Type B pancreatic cell (in vitro differentiated cells): ENCODE results near the gene ZNF680. TPM values are rescaled to one million over a fixed set of nuclear protein-coding genes. Genes with fewer than 3 reads are reported as not detected.

ENCODE experiments used
- DNase-seq: peaks from one replicate; pipeline ENCODE4 v3.0.0; 2021; ENCODE audit warnings: mixed read lengths; ENCODE audit not compliant: unreplicated experiment; ENCODE audit errors: extremely low spot score
- H3K27ac Mint-ChIP-seq: 2 replicates; pipeline ENCODE4 v1.8.0; 2021; ENCODE audit warnings: mild to moderate bottlenecking, mixed read lengths
- H3K27me3 Mint-ChIP-seq: 2 replicates; pipeline ENCODE4 v1.8.0; 2021; ENCODE audit warnings: mixed read lengths
- H3K36me3 Mint-ChIP-seq: 2 replicates; pipeline ENCODE4 v1.8.0; 2021; ENCODE audit warnings: mixed read lengths
- H3K4me1 Mint-ChIP-seq: one replicate; pipeline ENCODE4 v1.8.0; 2021; ENCODE audit warnings: mixed read lengths; ENCODE audit not compliant: unreplicated experiment
- H3K4me3 Mint-ChIP-seq: 2 replicates; pipeline ENCODE4 v1.8.0; 2021; ENCODE audit warnings: mild to moderate bottlenecking, mixed read lengths
- H3K9me3 Mint-ChIP-seq: 2 replicates; pipeline ENCODE4 v1.8.0; 2021; ENCODE audit warnings: mixed read lengths
- CTCF ChIP-seq: fragments of 200-600 bp; sonication (generic); conservative IDR thresholded peaks from 2 replicates; pipeline ENCODE4 v1.5.0; 2021; ENCODE audit warnings: antibody characterized with exemption, mild to moderate bottlenecking
- total RNA-seq: library from RNA; stranded (reverse); gene quantifications from 2 replicates; pipeline ENCODE4 v1.2.1, GENCODE V29; 2021; ENCODE audit warnings: low replicate concordance

The ZNF680 gene
- total RNA-seq, 1 donor from 2014 or later: 15.9 TPM

- no peak for DNase-seq
- H3K27me3 Mint-ChIP-seq: no peaks in the 10 kb centered on the region
- H3K27ac Mint-ChIP-seq: no peak overlapping the region
- H3K9me3 Mint-ChIP-seq: peaks cover 11% of the 10 kb centered on the region
- H3K4me1 Mint-ChIP-seq: no peaks in the 10 kb centered on the region
- no peak for TF ChIP-seq CTCF
- no peaks in the 10 kb centered on the region for H3K36me3 Mint-ChIP-seq
- H3K4me3 Mint-ChIP-seq: no peak overlapping the region
Observed at GRCh38 chr7:64606385-64606784, 43.5 kb upstream of the ZNF680 start.

- Mint-ChIP-seq H3K4me1 (no peaks in the 10 kb centered on the region), H3K9me3 (peaks cover 11% of the 10 kb centered on the region), H3K4me3 (no peak overlapping the region), H3K36me3 (no peaks in the 10 kb centered on the region), H3K27ac (no peak overlapping the region), H3K27me3 (no peaks in the 10 kb centered on the region)
- TF ChIP-seq CTCF: no peak
- DNase-seq: no peak
Observed at GRCh38 chr7:64603271-64603670, 40.4 kb upstream of the ZNF680 start.

- no peak for TF ChIP-seq CTCF
- H3K36me3 Mint-ChIP-seq: no peaks in the 10 kb centered on the region
- no peak overlapping the region for H3K4me3 Mint-ChIP-seq
- no peak for DNase-seq
- no peaks in the 10 kb centered on the region for H3K4me1 Mint-ChIP-seq
- peaks cover 11% of the 10 kb centered on the region for H3K9me3 Mint-ChIP-seq
- H3K27me3 Mint-ChIP-seq: no peaks in the 10 kb centered on the region
- H3K27ac Mint-ChIP-seq: no peak overlapping the region
Observed at GRCh38 chr7:64602518-64602917, 39.6 kb upstream of the ZNF680 start.

- Mint-ChIP-seq H3K36me3 (no peaks in the 10 kb centered on the region), H3K4me3 (no peak overlapping the region), H3K9me3 (peaks cover 11% of the 10 kb centered on the region), H3K4me1 (no peaks in the 10 kb centered on the region), H3K27ac (no peak overlapping the region), H3K27me3 (no peaks in the 10 kb centered on the region)
- TF ChIP-seq CTCF: no peak
- DNase-seq: no peak
Observed at GRCh38 chr7:64602086-64602485, 39.2 kb upstream of the ZNF680 start.

GRCh38 chr7:64599359-64599758 is 36.5 kb upstream of the ZNF680 start:
- Mint-ChIP-seq H3K27me3 (no peaks in the 10 kb centered on the region), H3K4me3 (no peak overlapping the region), H3K4me1 (no peaks in the 10 kb centered on the region), H3K9me3 (peaks cover 5% of the 10 kb centered on the region), H3K27ac (no peak overlapping the region), H3K36me3 (no peaks in the 10 kb centered on the region)
- TF ChIP-seq CTCF: no peak
- DNase-seq: no peak

GRCh38 chr7:64590971-64591370 is 28.1 kb upstream of the ZNF680 start:
- no peak overlapping the region for H3K4me3 Mint-ChIP-seq
- H3K4me1 Mint-ChIP-seq: no peaks in the 10 kb centered on the region
- TF ChIP-seq CTCF: no peak
- peaks cover 3% of the 10 kb centered on the region for H3K9me3 Mint-ChIP-seq
- no peaks in the 10 kb centered on the region for H3K27me3 Mint-ChIP-seq
- H3K36me3 Mint-ChIP-seq: no peaks in the 10 kb centered on the region
- H3K27ac Mint-ChIP-seq: no peak overlapping the region
- DNase-seq: no peak
